HG02759 (cell line): ENCODE measurements around the gene CD46.

Experiments used
- ATAC-seq: cut with Tn5 transposase; IDR thresholded peaks from one replicate; pipeline ENCODE4 v1.9.1; 2021; ENCODE audit warnings: mild to moderate bottlenecking, moderate library complexity; ENCODE audit not compliant: unreplicated experiment

Gene CD46

GRCh38 chr1:207826557-207827487 lies 75.0 kb downstream of the CD46 start:
- no peak for ATAC-seq

- ATAC-seq = no peak
Measured at GRCh38 chr1:207827488-207827830, 75.6 kb downstream of the CD46 start.

DNA sequence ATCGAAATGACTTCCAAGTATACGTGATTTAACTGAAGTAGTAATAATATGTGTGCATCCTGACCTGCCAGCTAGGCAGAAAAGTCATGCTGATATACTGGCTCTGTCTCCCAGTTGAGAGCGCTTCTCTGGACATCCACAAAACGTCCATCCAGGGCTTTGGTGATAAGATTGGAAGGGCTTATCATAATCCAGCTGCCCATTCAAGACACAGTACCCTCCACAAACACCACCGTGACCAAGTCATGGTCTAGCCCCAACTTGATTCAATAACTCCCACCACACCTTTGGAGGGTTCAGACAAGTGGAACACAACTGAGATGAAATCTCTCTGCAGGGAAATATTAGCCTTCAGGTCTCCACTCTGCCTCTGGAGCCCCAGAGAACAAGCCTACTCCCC lies 76.2 kb downstream of the CD46 start:
- ATAC-seq = no peak

GRCh38 chr1:207828485-207829158 lies 76.8 kb downstream of the CD46 start:
- ATAC-seq = peak; percentile 24

GRCh38 chr1:207829576-207829975 lies 77.7 kb downstream of the CD46 start:
- no peak for ATAC-seq

DNA sequence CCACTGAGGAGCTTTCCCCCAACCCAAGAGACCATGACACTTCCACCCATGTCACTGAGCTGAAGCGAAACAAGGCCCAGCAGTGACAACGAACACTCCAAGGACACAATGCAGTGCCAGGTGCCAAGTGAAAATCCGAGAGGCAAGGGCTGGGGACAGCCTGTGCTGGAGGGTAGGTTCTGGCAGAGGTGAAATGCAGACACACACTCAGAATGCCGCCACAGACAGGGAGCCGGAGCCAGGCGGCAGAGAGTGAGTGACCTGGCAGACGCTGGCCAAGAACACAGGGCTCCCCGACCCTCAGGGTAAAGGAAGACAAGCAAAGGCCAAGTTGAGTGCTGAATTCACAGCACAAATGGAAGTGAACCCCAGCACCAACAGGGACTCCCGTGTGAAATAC lies 78.9 kb downstream of the CD46 start:
- ATAC-seq = no peak

- ATAC-seq = peak; percentile 85
Measured at GRCh38 chr1:207831517-207832327, 79.9 kb downstream of the CD46 start.

GRCh38 chr1:207832796-207833195 lies 80.9 kb downstream of the CD46 start:
- ATAC-seq = no peak

DNA sequence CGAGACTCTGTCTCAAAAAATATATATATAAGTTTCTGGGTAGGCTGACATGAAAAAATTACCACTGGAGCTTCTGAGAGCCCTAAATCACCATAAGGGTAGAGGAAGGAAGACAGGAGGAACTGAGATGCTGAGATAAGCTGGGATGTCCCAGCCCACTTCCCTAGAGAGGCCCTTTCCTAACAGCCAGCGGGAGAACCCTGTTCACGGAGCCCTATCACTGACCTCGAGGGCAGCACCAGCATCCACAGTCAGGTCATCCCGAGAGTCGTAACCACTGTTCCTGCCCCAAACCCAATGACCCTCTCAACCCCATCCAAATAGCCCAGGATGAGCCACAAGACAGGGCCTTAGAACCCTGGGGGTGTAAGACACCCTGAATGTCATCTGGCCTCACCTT lies 81.5 kb downstream of the CD46 start:
- ATAC-seq = no peak

GRCh38 chr1:207833956-207834660 lies 82.3 kb downstream of the CD46 start:
- ATAC-seq = no peak

DNA sequence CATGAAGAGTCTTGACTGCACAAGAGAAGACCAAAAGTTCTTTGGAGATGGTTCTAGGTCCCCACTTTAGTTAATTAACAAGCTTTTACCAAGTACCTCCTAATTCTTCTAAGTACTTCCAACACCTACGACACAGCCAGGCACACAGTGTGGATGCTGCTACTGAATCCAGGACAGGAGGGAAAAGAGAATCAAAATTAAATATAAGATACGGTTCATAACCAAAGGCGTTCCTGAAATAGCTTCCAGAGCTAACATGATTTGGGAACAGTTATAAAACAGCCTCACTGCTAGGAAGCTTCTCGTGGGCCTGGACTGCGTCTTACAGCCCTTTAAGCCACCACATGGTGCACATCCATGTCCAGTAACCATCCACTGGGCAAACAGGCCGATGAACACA lies 84.1 kb downstream of the CD46 start:
- no peak for ATAC-seq

GRCh38 chr1:207836591-207837347 lies 84.9 kb downstream of the CD46 start:
- no peak for ATAC-seq

DNA sequence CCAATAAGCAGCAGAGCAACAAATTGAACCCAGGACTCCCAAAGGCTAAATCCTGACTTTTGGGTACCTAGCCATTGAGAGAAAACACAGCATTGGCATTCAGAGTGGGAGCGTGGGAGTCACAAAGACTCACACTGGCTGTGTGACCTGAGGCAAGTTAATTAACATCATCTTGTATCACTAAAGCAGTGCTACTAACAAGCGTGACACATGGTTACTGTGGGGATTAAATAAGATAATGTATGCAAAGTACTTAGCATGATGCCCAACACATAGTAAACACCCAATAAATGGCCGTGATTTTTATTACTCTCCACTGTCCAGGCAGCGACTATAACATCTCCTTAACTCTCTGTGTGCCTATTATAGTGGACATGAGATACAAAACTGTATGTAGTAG lies 85.8 kb downstream of the CD46 start:
- ATAC-seq = no peak

DNA sequence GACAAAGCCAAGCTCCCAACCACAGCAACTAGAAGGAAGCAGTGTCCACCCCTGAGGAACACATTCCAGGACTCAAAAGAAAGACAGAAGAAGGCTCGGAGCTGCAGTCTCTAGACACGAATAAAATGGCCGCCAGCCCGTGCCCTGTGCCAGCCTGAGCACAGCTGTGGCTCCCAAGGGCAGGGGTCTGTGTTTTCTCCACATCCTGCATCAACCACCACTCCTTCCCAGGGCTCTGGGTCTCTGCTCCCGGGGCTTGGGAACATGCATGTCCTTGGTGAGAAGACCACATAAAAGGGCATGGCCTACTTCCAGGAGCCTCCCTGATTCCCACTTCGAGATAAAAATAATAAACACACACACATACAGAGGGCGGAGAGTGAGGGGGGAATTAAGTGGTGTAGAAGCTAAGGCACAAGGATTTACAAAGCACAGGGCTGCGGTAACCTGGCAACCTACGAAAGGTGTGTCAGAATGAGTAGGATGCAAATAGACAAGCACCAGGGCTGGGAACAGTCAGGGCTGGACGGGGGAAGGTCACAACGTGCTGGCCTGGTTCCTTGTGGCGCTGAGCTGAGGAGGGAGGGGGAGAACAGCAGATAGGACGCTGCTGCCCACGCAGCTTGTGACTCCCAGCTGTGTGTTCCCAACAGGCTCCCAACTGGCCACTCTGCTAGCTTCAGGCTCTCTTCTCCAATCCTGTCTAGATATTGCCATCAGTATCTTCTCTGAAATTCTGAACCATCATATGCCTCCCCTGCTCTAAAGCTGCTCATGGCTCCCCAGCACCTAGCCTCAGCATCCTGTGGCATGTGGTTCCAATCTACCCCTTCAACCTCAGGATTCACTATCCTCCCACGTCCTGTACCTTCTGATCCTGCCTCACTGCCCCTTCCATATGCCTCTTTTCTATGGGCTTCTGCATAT lies 86.6 kb downstream of the CD46 start:
- ATAC-seq = no peak

DNA sequence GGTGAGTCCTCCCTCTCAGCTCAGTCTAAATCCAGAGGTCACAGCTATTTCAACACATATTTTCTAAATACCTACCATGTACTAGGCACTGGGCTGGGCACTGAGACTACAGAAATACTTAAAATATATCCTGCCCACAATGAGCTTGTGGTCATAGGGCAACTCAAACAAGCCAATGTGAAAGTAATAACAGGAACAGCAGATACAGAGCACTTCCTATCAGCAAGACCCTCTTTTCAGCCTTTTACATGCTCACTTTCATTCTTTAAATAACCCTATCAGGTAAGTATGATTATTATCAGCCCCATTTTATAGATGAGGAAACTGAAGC lies 87.2 kb downstream of the CD46 start:
- ATAC-seq = no peak

- ATAC-seq = no peak
Measured at GRCh38 chr1:207840380-207840779, 88.5 kb downstream of the CD46 start.

DNA sequence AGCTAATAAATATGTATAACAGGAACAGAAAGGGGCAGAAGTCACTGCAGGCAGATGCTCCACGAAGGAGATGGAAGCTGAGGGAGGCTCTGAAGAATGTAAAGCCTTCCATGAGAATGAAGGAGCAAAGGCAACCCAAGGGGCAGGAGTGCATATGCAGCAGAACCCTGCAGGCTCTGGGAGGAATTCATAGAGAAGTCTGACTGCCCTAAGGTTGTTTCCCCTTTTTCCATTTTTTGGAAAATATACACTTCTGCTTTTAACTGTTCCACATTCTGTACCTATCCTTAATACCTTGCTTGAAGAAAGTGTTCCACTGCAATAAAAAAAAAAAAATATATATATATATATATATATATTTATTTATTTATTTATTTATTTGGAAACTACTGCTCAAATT lies 89.4 kb downstream of the CD46 start:
- no peak for ATAC-seq

DNA sequence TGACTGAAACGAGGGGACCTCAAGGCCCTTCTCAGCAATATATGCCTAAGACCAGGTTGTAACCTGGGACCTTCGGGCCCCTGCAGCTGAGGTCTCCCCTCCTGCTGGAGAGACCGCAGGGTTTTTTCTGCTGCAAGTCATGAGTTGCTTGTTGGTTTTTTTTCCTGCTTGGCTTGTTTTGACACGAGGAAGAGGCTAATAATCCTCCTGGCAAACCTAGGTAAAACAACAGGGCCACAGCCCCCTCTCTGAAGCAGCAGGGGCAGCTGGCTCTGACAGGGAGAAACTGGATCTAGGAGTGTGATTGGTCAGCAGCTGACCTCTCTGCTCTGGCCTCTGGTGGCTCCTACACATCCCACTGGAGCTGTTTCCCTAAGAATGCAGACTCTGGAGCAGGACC lies 90.0 kb downstream of the CD46 start:
- ATAC-seq = no peak

DNA sequence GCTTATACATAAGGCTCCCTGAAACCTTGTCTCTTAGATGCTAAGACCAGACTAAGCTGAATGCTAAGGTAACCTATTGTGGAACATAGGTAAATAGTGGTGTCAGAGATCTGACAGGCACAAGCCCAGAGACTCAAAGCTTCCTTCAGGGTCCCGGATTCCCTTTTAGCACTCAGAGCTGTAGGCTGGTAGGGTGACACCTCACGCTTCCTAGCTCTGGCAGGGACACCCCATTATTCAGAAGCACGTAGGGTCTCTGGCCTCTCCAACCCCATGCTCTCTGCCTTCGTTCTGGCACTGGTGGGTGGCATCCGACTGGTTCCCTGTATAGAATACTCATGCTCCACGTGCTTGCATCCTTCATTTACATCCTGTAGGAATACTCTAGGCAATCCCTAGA lies 90.7 kb downstream of the CD46 start:
- no peak for ATAC-seq
